Gastroesophageal sphincter (tissue), 4 donors: ENCODE results near the gene SH2B3. TPM values are rescaled to one million over a fixed set of nuclear protein-coding genes. Genes with fewer than 3 reads are reported as not detected.

ENCODE experiments used
- ATAC-seq: fragments of 150-250 bp; one replicate; pipeline ENCODE4 v1.9.1; 2016; ENCODE audit warnings: mild to moderate bottlenecking, moderate library complexity
- H3K27ac ChIP-seq, 4 donors: fragments of 200-600 bp; sonication (generic) in 3 of 4; 1 replicate in 3 of 4; 2 replicates in 1 of 4; pipeline ENCODE4 v1.5.1; 2016 to 2019
- H3K27me3 ChIP-seq: fragments of 200-600 bp; sonication (generic); one replicate; pipeline ENCODE4 v1.5.1; 2019
- H3K36me3 ChIP-seq, 2 donors: fragments of 200-600 bp; sonication (generic); one replicate each; pipeline ENCODE4 v1.5.1; 2019; ENCODE audit warnings: control low read depth in 1 of 2
- H3K4me1 ChIP-seq, 3 donors: fragments of 200-600 bp; sonication (generic); 1 replicate in 2 of 3; 2 replicates in 1 of 3; pipeline ENCODE4 v1.5.1; 2016 to 2019; ENCODE audit warnings: control low read depth in 2 of 3
- H3K4me3 ChIP-seq, 2 donors: fragments of 200-600 bp; sonication (generic); one replicate each; pipeline ENCODE4 v1.5.1; 2019; ENCODE audit warnings: mild to moderate bottlenecking in 1 of 2, moderate library complexity in 1 of 2
- H3K9me3 ChIP-seq, 3 donors: fragments of 200-600 bp; sonication (generic); one replicate each; pipeline ENCODE4 v1.5.1; 2017 to 2019; ENCODE audit warnings: control low read depth in 2 of 3
- CTCF ChIP-seq, 4 experiments: fragments of 200-600 bp in 2 of 4; fragments of 450-650 bp in 2 of 4; sonication (generic) in 1 of 4; IDR thresholded peaks; one replicate each; pipeline ENCODE4 v1.5.1; 2017 to 2019; ENCODE audit warnings: antibody characterized with exemption in 4 of 4, mild to moderate bottlenecking in 2 of 4, moderate library complexity in 2 of 4
- EP300 ChIP-seq: sonication (generic); formaldehyde crosslinking; IDR thresholded peaks from one replicate; pipeline ENCODE4 v1.6.1; 2017; ENCODE audit warnings: antibody characterized with exemption, mild to moderate bottlenecking
- POLR2A ChIP-seq, 2 donors: fragments of 450-650 bp; IDR thresholded peaks; one replicate each; pipeline ENCODE4 v1.6.1; 2017; ENCODE audit warnings: antibody characterized with exemption in 2 of 2, mild to moderate bottlenecking in 2 of 2, moderate library complexity in 1 of 2
- POLR2AphosphoS5 ChIP-seq: sonication (generic); formaldehyde crosslinking; IDR thresholded peaks from one replicate; pipeline ENCODE4 v1.6.1; 2017; ENCODE audit warnings: antibody characterized with exemption
- WGBS, 2 donors: methylation state at CpG; one replicate each; pipeline ENCODE4 v1.1.5; 2018; ENCODE audit warnings: low coverage in 1 of 2; 5-methylcytosine and 5-hydroxymethylcytosine counted together
- total RNA-seq, 4 donors: library from RNA; depleted of rRNA; stranded (reverse); fragments of >200 nt; gene quantifications; one replicate each; pipeline ENCODE4 v1.1.0, GENCODE V29; 2016

Gene SH2B3
- total RNA-seq, 4 donors from 2014 or later: 17.0 to 33.1 (median 23.3) TPM

DNA sequence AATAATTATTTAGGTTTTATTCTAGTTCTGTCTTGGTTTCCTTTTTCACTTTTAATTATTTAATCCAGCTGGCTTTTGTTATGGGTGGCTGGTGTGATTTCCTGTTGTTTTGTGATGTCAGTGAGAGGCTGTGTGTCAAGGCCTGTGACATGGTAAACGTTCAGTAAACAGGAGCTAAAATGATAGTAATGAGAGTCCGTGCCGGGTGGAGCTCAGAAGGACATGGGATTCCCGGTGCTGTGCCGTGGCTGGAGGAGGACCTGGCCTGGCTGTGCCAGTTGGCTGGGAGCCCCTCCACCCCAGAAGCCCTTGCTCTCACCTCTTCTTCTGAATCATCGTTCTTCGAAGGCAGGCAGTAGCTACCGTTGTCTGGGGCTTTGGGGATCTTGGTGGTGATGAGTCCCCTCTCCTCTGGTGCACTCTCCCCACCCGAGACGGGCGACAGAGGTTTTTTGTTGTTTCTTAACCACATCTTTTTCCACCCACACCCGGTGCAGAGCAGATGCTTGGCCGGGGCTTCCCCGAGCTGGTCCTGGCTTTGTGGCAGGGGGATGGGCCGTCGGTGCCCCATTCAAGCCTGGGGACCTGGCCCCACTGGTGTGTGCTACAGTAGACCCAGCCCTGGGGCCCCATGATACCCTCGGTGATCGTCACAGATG is 29.1 kb downstream of the SH2B3 start:
- peak overlapping the region in 1 of 2 donors; percentile 26 for H3K4me3 ChIP-seq
- 0% methylated on average over 1 of the region's 18 CpGs; no CpG with 5 or more reads in 1 of the 2 donors for WGBS, 2 donors

GRCh38 chr12:111435661-111436201 is 30.0 kb downstream of the SH2B3 start:
- Histone ChIP-seq H3K9me3 (no peaks in the 10 kb centered on the region), H3K4me3 (no peak overlapping the region), H3K27me3 (no peaks in the 10 kb centered on the region), H3K27ac (peak overlapping the region in 3 of 4 donors; percentile 43 to 77 (median 71)), H3K4me1 (peaks cover 0 to 100% (median 36%) of the 10 kb centered on the region in 3 donors), H3K36me3 (peaks cover 0 to 4% of the 10 kb centered on the region in 2 donors)
- TF ChIP-seq CTCF (IDR thresholded peaks at IDR 0.05): no peak
- 62 to 100% methylated on average over 1 to 3 of the region's 16 CpGs for WGBS, 2 donors
- ATAC-seq: no peak

More for the DNA sequence above, 29.1 kb downstream of the SH2B3 start:
- peak overlapping the region in 3 of 4 donors; percentile 60 to 77 (median 71) for H3K27ac ChIP-seq
- H3K4me1 ChIP-seq: peaks cover 0 to 100% (median 32%) of the 10 kb centered on the region in 3 donors
- no peaks in the 10 kb centered on the region for H3K36me3 ChIP-seq
- H3K9me3 ChIP-seq: no peaks in the 10 kb centered on the region
- no peak for TF ChIP-seq POLR2AphosphoS5
- no peak for TF ChIP-seq EP300
- peak; percentile 72 for ATAC-seq
- H3K27me3 ChIP-seq: no peaks in the 10 kb centered on the region

GRCh38 chr12:111436266-111436665 is 30.5 kb downstream of the SH2B3 start:
- peaks cover 0 to 100% (median 36%) of the 10 kb centered on the region in 3 donors for H3K4me1 ChIP-seq
- TF ChIP-seq POLR2AphosphoS5 (no peak), POLR2A (IDR thresholded peaks at IDR 0.05) (no peak), EP300 (no peak), CTCF (IDR thresholded peaks at IDR 0.05) (no peak)
- no peak overlapping the region for H3K4me3 ChIP-seq
- H3K36me3 ChIP-seq: peaks cover 0 to 9% of the 10 kb centered on the region in 2 donors
- no CpG with 5 or more reads among the region's 7 CpGs for WGBS, 2 donors
- no peaks in the 10 kb centered on the region for H3K9me3 ChIP-seq
- peak overlapping the region in 2 of 4 donors; percentile 71 to 77 for H3K27ac ChIP-seq
- H3K27me3 ChIP-seq: no peaks in the 10 kb centered on the region
- no peak for ATAC-seq

- H3K4me1 ChIP-seq: peaks cover 0 to 96% (median 33%) of the 10 kb centered on the region in 3 donors
- H3K27me3 ChIP-seq: no peaks in the 10 kb centered on the region
- peak overlapping the region in 1 of 4 donors; percentile 77 for H3K27ac ChIP-seq
- TF ChIP-seq EP300 (no peak), POLR2A (IDR thresholded peaks at IDR 0.05) (no peak), CTCF (IDR thresholded peaks at IDR 0.05) (no peak), POLR2AphosphoS5 (no peak)
- no peak overlapping the region for H3K4me3 ChIP-seq
- no peak for ATAC-seq
- no peaks in the 10 kb centered on the region for H3K9me3 ChIP-seq
- no CpG with 5 or more reads among the region's 4 CpGs for WGBS, 2 donors
- peaks cover 0 to 12% of the 10 kb centered on the region in 2 donors for H3K36me3 ChIP-seq
Measured at GRCh38 chr12:111436811-111437210, 31.1 kb downstream of the SH2B3 start.

- Histone ChIP-seq H3K36me3 (peaks cover 0 to 23% of the 10 kb centered on the region in 2 donors), H3K27me3 (no peaks in the 10 kb centered on the region), H3K4me3 (no peak overlapping the region), H3K9me3 (no peaks in the 10 kb centered on the region), H3K4me1 (peaks cover 0 to 96% (median 32%) of the 10 kb centered on the region in 3 donors), H3K27ac (peak overlapping the region in 3 of 4 donors; percentile 18 to 77 (median 51))
- ATAC-seq: peak; percentile 38
- no peak for TF ChIP-seq POLR2A (IDR thresholded peaks at IDR 0.05)
- WGBS, 2 donors: 30 to 57% methylated on average over 2 to 3 of the region's 8 CpGs
Measured at GRCh38 chr12:111437816-111438454, 32.2 kb downstream of the SH2B3 start.
